Measurements from ENCODE around the gene SIGLEC1.

The SIGLEC1 gene

GRCh38 chr20:3720068-3720467, 7.7 kb upstream of the SIGLEC1 start:
- no peak overlapping the region for H3K4me3 ChIP-seq (ENCODE audit: low read length)
- no peak for DNase-seq (ENCODE audit: low read depth)
- TF ChIP-seq CTCF (IDR thresholded peaks at IDR 0.05; ENCODE audit: insufficient read depth, low read depth, low read length, missing control alignments), result no peak

GRCh38 chr20:3719046-3719445, 6.6 kb upstream of the SIGLEC1 start:
- H3K4me3 ChIP-seq (ENCODE audit: low read length), result no peak overlapping the region
- no peak for DNase-seq (ENCODE audit: low read depth)
- TF ChIP-seq CTCF (IDR thresholded peaks at IDR 0.05; ENCODE audit: insufficient read depth, low read depth, low read length, missing control alignments), result no peak

GRCh38 chr20:3716195-3716834, 3.9 kb upstream of the SIGLEC1 start:
- TF ChIP-seq CTCF (IDR thresholded peaks at IDR 0.05; ENCODE audit: insufficient read depth, low read depth, low read length, missing control alignments), result peak; percentile 66
- H3K4me3 ChIP-seq (ENCODE audit: low read length), result no peak overlapping the region
- DNase-seq (ENCODE audit: low read depth), result peak; percentile 45

GRCh38 chr20:3714092-3714491, 1.7 kb upstream of the SIGLEC1 start:
- DNase-seq (ENCODE audit: low read depth), result no peak
- no peak for TF ChIP-seq CTCF (IDR thresholded peaks at IDR 0.05; ENCODE audit: insufficient read depth, low read depth, low read length, missing control alignments)
- H3K4me3 ChIP-seq (ENCODE audit: low read length), result no peak overlapping the region

GRCh38 chr20:3711484-3711941, 887 bp downstream of the SIGLEC1 start:
- DNase-seq (ENCODE audit: low read depth), result no peak
- no peak overlapping the region for H3K4me3 ChIP-seq (ENCODE audit: low read length)
- no peak for TF ChIP-seq CTCF (IDR thresholded peaks at IDR 0.05; ENCODE audit: insufficient read depth, low read depth, low read length, missing control alignments)

- peak; percentile 78 for TF ChIP-seq CTCF (IDR thresholded peaks at IDR 0.05; ENCODE audit: insufficient read depth, low read depth, low read length, missing control alignments)
- DNase-seq (ENCODE audit: low read depth), result peak; percentile 48
- H3K4me3 ChIP-seq (ENCODE audit: low read length), result no peak overlapping the region
Measured at GRCh38 chr20:3710703-3711483, 1.5 kb downstream of the SIGLEC1 start.

Data from epithelial cell of esophagus (primary cell).